NCI-H524 (cell line): ENCODE data around the gene TPRX1.
"Not testable (repeated sequence)": the region's sequence is repeated elsewhere in the genome, so short reads cannot be mapped to it uniquely, and the experiment has no call there.

Experiments used
- DNase-seq, 2 experiments: peaks; one replicate each; lab custom pipeline; 2025; lab: John Stamatoyannopoulos, UW

The TPRX1 gene

DNA sequence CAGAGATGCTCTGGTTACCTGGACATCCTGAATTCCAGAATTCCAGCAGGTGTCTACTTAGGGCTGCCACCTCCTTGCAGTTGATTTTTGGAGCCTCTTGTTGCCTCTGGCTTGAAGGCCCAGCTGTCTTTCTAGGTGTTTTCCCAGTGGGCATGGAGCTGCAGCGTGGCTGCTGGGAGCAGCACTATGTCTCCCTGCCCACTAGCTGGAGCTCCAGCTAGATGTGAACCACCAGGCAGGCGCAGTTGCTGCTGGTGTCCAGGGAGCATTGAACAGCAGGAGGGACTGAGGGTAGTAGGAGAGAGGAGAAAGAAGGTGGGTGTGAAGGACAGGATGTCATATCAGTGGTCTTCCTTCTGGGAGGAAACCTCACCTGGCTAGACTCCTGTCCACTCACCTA lies 35.7 kb downstream of the TPRX1 start:
- peak in 1 of 2 experiments; percentile 13 for DNase-seq

DNA sequence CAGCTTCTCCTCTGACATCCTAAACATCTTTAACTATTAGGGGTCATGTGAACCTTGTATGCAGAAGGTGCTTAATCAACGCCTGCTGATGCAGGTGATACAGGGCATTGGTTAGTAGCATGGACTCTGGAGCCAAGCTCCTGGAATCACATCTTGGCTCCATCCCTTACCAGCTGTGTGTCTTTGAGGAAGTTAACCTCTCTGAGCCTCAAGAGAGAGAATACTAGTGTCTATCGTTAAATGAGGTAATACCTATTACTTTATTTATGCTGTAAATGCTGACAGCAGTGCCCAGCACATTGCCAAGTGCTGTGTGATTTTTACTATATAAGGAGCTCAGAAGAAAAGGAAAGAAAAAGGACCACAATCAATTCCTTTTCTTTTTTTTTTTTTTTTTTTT lies 37.0 kb downstream of the TPRX1 start:
- DNase-seq, result no peak

DNA sequence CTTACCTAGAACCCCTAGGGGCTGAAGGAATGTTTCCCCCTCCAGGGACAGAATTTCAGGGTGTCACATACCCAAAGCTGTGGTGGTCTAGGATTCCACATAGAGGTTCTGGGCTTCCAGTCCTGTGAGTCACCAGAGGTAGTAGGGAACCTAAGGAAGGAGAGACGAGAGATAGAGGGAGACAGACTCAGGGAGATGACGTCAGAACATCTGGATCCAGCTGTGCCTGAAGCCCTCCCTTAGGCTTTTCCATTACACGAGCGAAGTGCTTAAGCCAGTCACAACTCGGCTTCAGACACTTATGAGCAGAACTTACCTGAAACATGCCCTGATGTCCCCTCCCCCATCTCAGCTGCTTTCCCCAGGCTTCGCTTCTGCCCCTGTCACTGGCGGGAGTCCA lies 37.7 kb downstream of the TPRX1 start:
- DNase-seq, result no peak

DNA sequence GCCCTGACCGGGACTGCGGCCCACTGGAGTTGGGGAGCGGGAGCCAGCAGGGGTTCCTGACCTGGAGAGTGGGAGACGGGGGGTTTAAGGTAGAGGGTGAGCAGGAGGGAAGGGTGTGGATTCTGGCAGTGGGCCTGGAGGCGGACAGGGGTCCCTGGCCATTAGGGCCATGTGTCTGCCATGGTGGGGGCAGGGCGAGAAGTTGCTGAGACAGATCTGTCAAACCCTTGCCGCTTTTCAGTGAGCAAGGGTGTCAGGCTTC lies 38.1 kb downstream of the TPRX1 start:
- DNase-seq, result no peak

DNA sequence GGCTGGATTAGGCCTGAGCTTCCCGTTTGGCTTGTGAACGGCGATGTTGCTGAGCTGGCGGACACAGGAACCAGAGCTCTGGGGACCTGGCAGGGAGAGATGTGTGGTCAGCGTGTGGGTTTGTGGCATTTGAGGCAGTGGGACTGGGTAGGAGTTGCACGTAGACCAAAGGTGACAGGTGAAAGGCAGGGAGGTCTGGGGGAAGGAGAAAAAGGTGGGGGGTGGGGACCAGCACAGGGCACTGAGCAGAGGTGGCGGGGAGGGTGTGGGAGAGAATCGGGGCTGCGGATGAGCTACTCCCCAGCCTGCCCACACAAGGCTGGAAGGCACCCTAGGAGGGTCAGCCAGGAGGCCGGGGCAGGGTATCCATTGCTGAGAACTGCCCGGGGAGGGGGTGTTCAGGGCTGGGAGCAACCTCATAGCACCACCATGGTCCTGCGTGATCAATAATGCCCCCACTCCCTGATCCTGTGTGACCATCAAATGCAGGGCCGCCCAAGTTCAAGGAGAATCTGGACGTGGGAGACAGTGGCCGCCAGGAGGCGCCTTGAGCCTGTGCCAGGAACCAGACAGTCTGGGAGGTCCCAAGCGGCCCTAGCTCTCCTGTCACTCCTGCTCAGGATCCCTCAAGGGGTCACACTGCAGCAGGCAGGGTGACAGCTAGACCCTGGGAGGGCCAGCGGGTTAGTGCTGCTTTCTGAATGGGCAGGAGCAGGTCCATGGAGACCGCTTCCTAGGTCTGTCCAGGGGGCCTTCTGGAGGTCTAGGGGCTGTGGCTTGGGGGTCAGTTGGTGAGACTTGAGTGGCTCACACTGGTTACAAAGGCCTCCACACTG lies 38.6 kb downstream of the TPRX1 start:
- DNase-seq, result peak in 1 of 2 experiments; percentile 68

DNA sequence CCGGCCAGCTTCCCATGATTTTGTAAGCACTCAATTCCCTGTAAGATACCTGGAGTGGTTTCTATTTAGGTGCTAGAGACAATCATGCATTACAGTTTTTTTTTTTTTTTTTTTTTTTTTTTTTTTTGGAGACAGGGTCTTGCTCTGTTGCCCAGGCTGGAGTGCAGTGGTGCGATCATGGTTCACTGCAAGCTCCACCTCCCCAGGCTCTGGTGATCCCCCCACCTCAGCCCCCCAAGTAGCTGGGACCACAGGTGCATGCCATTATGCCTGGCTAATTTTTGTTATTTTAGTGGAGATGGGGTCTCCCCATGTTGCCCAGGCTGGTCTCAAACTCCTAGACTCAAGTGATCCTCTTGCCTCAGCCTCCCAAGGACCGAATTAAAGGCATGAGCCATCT lies 39.6 kb downstream of the TPRX1 start:
- DNase-seq, result not testable (repeated sequence)

DNA sequence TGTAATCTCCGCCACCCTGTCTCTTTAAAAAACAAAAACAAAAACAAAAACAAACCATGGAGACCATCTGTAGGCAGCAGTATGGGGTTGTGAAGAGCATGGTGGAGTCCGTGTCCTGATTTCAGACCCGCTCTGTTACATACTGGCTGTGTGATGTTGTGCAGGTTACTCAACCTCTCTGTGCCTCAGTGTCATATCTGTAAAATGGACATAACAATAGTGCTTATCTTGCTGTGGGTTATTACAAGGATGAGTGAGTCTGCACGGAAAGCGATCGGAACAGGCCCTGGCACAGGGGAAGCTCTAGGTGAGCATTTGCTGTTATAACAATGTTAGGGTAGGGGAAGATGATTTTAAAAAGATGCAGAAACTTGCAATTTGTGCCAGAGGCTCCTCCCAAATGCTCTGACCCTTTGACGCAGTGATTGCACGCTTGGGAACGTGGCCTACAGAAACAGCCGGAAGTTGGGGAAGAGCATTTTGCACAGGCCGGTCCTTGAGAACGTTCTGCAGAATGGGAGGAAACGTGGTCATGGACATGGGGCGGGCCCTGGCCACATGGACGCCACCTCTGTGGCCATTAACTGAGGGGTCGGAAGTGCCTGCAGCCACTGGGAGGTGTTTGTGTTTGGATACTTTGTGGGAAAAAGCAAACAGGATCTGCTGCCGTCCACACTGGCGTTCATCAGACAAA lies 41.6 kb downstream of the TPRX1 start:
- DNase-seq, result no peak

DNA sequence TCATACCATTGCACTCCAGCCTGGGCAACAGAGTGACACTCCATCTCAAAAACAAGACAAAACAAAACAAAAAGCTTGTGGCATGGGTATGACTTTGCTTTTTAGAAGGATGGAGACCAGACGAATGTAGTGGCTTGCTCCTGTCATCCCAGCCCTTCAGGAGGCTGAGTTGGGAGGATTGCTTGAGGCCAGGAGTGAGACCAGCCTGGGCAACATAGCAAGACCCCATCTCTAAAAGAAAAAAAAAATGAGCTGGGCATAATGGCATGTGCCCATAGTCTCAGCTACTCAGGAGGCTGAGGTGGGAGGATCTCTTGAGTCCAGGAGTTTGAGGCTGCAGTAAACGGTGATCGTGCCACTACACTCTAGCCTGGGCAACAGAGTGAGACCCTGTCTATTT lies 42.2 kb downstream of the TPRX1 start:
- no peak for DNase-seq

DNA sequence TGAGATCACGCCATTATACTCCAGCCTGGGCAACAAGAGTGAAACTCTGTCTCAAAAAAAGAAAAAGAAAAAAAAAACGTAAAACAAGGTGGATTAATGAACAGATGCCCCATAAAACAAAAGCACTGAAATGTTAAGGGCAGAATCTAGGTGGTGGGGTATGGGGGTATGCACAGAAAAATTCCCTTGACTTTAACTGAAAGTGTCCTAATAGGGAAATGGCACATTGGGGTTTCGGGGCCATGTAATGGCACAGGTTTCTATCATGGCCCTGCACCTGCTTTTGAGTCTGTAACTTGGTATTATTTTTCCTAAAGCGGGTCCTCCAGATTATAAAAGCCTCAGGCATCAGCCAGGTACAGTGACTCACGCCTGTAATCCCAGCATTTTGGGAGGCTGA lies 42.8 kb downstream of the TPRX1 start:
- DNase-seq, result no peak

DNA sequence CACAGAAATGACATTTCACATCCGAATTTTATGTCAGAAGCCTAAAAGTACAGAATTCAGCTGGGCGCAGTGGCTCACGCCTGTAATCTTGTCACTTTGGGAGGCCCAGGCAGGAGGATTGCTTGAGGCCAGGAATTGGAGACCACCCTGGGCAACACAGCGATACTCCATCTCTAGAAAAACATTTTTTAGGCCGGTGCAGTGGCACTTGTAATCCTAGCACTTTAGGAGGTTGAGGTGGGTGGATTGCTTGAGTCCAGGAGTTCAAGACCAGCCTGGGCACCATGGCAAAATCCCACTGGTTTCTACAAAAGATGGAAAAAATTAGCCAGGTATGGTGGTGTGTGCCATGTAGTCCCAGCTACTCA lies 43.7 kb downstream of the TPRX1 start:
- no peak for DNase-seq

DNA sequence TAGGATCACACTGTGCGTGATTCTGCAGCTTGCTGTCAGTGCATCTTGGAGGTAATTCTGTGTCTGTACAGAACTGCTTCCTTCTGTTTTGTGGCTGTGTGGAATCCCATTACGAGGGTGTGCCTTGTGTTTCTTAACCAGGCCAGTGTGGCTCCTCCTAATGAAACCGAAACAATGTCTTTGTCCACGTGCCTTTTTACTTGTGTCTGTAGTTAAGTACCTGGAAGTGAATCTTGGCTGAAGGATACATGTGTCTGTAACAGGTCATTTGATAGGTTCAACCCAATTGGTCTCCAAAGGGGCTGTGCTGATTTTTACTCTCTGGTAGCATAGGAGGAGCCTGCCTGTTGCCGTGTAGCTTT lies 45.9 kb downstream of the TPRX1 start:
- DNase-seq, result no peak

DNA sequence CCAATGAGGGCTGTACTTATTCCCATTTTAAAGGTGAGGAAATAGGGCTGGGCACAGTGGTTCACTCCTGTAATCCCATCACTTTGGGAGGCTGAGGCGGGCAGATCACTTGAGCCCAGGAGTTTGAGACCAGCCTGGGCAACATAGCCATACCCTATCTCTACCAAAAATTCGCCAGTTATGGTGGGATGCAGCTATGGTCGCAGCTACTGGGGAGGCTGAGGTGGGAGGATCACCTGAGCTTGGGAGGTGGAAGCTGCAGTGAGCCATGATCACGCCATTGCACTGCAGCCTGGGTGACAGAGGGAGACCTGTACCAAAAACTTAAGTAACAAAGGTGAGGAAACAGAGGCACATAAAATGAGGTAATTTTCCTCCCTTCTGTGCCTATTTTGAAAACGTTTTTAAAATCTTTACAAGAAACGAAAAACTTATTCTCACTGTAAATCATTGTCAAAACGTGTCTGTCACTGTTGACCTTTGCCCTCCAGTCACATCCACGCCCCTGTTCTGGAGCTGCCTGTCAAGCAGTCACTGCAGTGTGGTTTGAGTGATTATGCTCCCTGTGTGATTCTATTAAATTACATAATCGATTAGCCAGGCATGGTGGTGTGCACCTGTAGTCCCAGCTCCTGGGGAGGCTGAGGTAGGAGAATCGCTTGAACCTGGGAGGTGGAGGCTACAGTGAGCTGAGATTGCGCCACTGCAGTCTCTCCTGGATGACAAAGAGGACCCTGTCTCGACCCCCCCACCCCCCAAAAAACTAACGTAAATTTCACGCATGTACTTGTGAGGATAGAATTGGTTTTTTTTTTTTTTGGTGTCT lies 46.5 kb downstream of the TPRX1 start:
- no peak for DNase-seq

DNA sequence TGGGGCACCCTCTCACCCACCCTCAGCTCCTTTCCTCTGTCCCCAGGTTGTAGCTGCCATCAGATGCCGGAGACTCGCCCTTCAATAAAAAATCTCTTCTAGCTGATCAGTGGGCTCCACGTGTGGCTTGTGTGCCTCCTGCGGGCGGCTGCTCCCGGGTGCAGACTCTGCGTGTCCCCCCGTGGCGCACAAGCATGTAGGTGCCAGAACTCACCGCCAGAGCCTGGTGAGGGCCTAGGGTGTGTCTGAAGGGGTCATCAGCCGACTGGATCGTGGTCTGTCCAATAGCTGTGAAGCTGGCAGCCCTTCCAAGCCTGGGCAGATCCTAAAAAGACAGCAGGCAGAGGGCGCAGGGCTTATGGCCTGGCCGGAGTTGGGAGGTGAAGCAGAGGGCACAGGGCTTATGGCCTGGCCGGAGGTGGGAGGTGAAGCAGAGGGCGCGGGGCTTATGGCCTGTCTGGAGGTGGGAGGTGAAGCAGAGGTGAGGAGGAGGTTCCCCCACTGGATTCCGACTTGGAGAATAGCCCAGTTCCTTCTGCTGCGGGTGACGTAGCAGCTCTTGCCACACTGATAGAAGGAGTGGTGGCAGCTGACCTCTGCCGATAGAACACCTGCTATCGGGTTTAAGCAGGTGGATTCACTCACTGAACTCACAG lies 47.3 kb downstream of the TPRX1 start:
- DNase-seq, result no peak

DNA sequence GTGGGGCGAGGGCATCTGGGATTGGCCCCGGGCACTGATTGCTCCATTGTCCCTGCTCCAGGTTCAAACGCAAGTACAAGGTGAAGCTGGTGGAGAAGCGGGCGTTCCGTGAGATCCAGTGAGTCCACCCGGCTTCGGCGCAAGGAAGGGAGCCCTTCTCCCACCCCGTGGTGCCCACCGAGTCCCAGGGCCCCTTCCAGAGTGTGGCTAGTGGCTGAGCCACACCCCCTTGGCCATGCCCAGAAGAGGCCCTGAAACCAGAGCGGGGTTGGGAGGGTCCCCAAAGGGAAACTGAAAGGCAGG lies 47.8 kb downstream of the TPRX1 start:
- no peak for DNase-seq

DNA sequence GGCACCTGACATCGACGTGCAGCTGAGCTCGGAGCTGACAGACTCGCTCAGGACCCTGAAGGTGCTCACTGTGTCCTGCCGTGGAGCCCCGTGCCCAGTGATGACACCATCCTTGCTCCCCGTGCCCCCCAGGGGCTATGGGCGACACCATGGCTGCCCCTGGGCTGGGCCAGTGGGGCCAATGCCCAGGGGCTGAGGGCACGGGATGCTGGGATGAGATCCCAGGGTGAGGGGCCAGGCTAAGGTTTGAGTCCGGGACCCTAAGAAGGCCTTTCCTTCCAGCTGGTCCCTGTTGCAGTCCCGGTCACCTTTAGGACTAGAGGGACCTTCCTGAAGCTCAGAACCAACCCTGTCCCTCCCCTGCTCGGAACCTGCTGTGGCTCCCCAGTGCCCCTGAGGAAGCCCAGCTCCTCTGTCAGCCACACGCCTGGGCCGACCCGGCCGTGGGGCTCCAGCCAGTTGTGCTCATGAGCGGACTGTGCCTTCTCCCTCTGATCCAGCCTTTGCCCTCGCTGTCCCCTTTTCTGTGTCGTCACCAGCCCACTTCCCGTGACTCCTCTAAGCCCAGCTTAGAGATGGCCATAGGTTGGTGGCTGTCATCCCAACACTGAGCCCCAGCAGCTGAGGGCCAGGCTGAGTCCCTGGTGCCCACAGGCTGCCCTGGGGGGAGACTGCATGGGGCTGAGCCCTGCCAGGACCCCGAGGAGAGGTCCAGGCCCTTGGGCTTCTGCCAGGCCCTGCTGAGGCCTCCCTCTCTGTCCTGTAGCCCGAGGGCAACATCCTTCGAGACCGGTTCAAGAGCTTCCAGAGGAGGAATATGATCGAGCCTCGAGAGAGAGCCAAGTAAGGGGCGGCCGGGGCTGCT lies 48.4 kb downstream of the TPRX1 start:
- no peak for DNase-seq

DNA sequence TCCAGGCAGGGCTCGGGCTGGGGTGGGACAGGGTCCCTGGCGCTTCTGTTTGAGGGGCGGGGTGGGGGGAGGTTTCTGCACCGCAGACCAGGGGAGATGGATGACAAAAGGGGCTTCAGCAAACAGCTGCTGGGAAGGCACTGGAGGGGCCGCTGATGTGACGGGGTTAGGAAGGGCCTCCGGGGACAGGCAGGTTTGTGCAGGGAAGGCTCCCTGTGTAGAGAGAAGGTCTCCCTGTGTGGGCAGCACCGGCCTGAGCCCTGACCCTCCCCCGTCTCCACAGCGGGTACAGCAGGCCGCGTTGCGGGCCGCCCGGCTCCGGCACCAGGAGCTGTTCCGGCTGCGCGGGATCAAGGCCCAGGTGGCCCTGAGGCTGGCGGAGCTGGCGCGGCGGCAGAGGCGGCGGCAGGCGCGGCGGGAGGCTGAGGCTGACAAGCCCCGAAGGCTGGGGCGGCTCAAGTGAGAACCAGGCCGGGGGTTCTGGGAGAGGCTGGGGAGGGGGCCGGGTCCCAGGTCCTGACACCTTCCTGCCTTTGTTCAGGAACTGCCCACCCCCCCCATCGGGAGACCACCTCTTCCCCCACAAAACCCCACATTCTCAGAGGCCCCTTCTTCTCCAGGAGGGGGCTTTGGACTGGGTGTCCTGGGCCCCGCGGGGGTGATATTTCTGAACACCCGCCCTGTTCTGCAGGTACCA lies 49.1 kb downstream of the TPRX1 start:
- no peak for DNase-seq

DNA sequence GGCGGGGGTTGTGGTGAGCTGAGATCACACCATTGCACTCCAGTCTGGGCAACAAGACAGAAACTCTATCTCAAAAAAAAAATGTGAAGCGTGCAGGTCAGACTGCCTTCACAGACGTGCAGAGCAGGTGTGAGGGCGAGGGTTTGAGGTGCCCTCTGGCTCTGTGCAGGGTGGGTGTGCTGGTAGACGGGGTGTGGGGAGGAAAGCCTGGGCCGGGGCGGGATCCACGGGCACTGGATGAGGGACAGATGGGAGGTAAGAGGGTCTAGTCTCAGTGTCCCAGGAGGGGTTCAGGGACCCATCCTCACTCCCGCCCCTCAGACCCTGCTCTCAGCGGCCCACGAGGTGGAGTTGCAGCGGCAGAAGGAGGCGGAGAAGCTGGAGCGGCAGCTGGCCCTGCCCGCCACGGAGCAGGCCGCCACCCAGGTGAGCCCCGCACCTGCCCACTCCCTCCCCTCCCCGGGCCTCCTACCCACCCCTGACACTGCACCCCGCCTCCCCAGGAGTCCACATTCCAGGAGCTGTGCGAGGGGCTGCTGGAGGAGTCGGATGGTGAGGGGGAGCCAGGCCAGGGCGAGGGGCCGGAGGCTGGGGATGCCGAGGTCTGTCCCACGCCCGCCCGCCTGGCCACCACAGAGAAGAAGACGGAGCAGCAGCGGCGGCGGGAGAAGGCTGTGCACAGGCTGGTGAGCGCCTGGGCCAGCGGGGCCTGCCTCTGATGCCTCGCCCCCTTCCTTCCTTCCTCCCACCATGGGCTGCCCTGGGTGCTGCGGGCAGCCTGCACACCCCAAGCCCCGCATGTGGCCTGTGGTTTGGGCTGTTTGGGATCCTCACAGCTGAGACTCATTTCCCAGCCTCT lies 49.9 kb downstream of the TPRX1 start:
- no peak for DNase-seq

DNA sequence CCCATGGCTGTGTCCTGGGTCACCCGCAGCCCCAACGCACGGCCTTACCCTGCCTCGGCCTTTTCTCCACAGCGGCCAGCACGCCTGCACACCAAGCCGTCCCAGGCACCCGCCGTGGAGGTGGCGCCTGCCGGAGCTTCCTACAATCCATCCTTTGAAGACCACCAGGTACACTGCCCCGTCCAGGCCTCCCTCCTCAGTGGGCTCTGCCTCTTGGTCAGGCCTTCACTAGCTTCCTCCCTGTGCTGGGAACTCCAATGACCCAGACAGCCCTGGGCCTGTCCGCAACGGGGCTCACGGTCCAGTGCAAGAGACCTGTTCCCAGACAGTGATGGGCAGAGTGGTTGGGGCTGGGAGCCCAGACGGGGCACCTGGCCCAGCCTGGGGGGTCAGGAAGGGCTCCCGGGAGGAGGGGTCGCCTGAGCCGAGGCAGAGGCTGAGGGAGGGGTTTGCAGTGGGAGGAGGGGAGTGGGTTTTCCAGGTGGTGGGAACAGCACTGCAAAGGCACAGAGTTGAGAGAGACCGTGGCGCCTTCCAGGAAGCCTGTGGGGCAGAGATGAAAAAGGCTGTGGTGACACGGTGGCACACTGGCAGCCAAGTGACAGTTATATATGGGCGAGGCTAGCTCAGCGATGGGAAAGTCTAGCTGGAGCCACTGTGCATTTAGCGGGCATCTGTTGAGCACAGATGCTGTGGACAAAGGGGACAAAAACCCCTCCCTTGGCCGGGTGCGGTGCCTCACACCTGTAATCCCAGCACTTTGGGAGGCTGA lies 51.7 kb downstream of the TPRX1 start:
- no peak for DNase-seq
